Nephron progenitor cell (in vitro differentiated cells): ENCODE results near the gene NFIA.

Experiments used
- DNase-seq: peaks from one replicate; pipeline ENCODE4 v3.0.0; 2021
- H3K27ac Mint-ChIP-seq: 2 replicates; pipeline ENCODE4 v1.8.0; 2021; ENCODE audit warnings: mild to moderate bottlenecking, moderate library complexity, mixed read lengths
- H3K27me3 Mint-ChIP-seq: 2 replicates; pipeline ENCODE4 v1.8.0; 2021; ENCODE audit warnings: mild to moderate bottlenecking, low read depth, mixed read lengths; ENCODE audit not compliant: poor library complexity
- H3K36me3 Mint-ChIP-seq: 2 replicates; pipeline ENCODE4 v1.8.0; 2021; ENCODE audit warnings: low read depth, mixed read lengths
- H3K4me1 Mint-ChIP-seq: 2 replicates; pipeline ENCODE4 v1.8.0; 2021; ENCODE audit warnings: mixed read lengths
- H3K4me3 Mint-ChIP-seq: 2 replicates; pipeline ENCODE4 v1.8.0; 2021; ENCODE audit warnings: mild to moderate bottlenecking, moderate library complexity, mixed read lengths
- H3K9me3 Mint-ChIP-seq: 2 replicates; pipeline ENCODE4 v1.8.0; 2021; ENCODE audit warnings: mild to moderate bottlenecking, moderate library complexity, mixed read lengths
- TF ChIP-seq, protein P1 (sequence below): fragments of 200-600 bp; sonication (generic); IDR thresholded peaks from 2 replicates; pipeline ENCODE4 v1.5.0; 2021; ENCODE audit warnings: antibody characterized with exemption

NFIA gene

DNA sequence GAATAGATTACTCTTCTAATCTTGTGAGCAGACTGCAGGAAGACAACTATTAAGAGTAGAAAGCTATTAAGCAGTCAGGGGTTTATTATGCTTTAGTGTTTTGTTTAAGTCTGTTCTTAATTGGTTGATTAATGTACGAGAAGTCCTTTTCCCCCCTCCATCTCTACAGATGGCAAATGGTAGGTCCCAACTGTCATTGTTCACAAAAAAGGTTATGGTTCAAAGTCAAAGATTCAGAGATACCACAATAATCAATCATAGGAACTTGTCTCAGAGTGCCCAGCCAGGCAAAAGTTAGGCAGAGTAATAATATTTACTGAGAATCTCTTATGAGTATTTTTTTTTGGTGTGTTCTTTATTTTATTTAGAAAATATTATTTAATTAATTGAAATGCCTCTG, 26.8 kb downstream of the NFIA start:
- H3K9me3 Mint-ChIP-seq, result peaks cover 24% of the 10 kb centered on the region
- no peaks in the 10 kb centered on the region for H3K27me3 Mint-ChIP-seq
- no peak overlapping the region for H3K27ac Mint-ChIP-seq
- peaks cover 5% of the 10 kb centered on the region for H3K36me3 Mint-ChIP-seq
- H3K4me3 Mint-ChIP-seq, result no peak overlapping the region
- peaks cover 5% of the 10 kb centered on the region for H3K4me1 Mint-ChIP-seq
- TF ChIP-seq, protein P1, sequence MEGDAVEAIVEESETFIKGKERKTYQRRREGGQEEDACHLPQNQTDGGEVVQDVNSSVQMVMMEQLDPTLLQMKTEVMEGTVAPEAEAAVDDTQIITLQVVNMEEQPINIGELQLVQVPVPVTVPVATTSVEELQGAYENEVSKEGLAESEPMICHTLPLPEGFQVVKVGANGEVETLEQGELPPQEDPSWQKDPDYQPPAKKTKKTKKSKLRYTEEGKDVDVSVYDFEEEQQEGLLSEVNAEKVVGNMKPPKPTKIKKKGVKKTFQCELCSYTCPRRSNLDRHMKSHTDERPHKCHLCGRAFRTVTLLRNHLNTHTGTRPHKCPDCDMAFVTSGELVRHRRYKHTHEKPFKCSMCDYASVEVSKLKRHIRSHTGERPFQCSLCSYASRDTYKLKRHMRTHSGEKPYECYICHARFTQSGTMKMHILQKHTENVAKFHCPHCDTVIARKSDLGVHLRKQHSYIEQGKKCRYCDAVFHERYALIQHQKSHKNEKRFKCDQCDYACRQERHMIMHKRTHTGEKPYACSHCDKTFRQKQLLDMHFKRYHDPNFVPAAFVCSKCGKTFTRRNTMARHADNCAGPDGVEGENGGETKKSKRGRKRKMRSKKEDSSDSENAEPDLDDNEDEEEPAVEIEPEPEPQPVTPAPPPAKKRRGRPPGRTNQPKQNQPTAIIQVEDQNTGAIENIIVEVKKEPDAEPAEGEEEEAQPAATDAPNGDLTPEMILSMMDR, result no peak
- DNase-seq, result no peak

DNA sequence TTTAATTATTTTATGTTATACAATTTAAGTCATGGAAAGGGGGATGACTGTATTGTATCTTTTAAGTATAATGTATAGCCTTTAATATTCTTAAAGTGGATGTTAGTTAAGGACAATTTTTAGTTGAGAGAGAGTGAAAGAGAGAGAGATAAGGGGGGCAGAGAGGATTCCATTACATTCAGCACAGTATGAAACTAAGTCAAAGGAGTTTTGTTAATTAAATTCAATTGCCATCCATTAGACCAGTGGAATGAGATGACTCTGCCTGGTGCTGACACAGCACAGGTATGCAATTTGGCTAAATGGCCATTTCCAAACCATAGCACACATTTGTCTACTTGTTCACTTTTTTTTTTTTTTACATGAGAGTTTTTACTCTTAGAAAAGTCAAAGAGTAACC, 27.5 kb downstream of the NFIA start:
- no peak overlapping the region for H3K27ac Mint-ChIP-seq
- no peak for DNase-seq
- no peak overlapping the region for H3K4me3 Mint-ChIP-seq
- H3K4me1 Mint-ChIP-seq, result peaks cover 5% of the 10 kb centered on the region
- H3K9me3 Mint-ChIP-seq, result peaks cover 24% of the 10 kb centered on the region
- TF ChIP-seq, protein P1, result no peak
- H3K36me3 Mint-ChIP-seq, result peaks cover 5% of the 10 kb centered on the region
- H3K27me3 Mint-ChIP-seq, result no peaks in the 10 kb centered on the region

DNA sequence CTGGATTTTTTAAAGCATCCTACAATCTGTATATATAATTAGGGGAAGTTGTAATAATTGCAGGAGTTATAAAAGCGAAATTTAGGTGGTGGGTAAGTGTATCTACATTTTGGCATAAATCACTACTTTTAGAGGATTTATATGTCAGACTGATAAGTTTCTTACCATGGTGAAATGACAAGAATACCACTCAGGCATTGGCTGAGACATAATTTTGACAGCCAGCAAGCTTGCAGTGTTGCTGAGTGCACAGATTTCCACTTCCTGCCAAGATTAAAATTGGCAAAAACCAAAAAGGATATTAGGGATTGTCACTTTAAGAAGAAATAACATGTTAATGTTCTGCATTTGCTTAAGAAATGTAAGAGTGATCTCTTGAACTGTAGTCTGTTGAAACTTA, 28.2 kb downstream of the NFIA start:
- DNase-seq, result no peak
- no peak overlapping the region for H3K27ac Mint-ChIP-seq
- TF ChIP-seq, protein P1, result no peak
- peaks cover 24% of the 10 kb centered on the region for H3K9me3 Mint-ChIP-seq
- no peaks in the 10 kb centered on the region for H3K27me3 Mint-ChIP-seq
- peaks cover 5% of the 10 kb centered on the region for H3K36me3 Mint-ChIP-seq
- H3K4me3 Mint-ChIP-seq, result no peak overlapping the region
- H3K4me1 Mint-ChIP-seq, result peaks cover 5% of the 10 kb centered on the region

DNA sequence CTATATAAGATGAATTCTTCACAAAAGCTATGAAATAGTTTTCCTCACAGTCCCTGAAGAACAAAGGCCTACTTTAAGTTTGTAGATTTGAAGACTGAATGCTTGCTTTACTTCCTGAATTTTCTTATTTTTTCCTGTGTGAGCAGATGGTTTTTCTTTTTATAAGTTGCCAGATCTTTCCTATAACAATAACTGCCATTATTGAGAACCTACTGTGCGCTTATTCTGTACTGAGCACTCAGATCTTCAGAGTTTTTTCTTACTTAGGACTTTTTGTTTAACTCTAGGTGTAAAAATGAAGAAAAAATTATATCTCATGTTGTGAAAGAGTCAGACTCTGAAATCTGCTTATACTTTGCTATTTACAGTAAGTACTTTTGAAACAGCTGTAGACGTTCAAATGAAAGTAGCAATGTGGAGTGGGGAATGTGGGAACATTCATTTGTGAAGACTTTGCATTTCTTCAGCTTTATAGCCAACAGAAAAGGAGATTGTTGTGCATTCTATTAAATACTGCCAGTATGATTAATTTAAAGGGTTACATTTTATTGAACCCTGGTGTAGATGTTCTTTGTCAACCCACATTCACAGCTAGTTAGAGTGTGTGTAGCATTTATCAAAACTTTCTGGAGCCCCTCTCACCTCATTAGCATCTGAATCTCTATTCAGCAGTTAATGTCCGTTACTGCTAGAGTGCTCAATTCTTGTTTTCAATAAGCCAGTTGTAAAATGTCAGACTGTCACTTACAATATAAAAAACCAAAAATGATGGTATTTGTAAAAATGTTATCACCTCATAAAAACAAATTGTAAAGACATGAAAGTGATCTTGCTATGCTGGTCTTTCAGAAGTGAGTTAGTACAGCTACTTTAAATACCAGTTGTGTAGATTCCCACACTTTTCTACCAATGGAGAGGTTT, 29.0 kb downstream of the NFIA start:
- Mint-ChIP-seq H3K9me3 (peaks cover 24% of the 10 kb centered on the region), H3K27me3 (no peaks in the 10 kb centered on the region), H3K4me3 (no peak overlapping the region), H3K27ac (no peak overlapping the region), H3K36me3 (peaks cover 5% of the 10 kb centered on the region), H3K4me1 (peaks cover 9% of the 10 kb centered on the region)
- DNase-seq, result no peak
- TF ChIP-seq, protein P1, result no peak

DNA sequence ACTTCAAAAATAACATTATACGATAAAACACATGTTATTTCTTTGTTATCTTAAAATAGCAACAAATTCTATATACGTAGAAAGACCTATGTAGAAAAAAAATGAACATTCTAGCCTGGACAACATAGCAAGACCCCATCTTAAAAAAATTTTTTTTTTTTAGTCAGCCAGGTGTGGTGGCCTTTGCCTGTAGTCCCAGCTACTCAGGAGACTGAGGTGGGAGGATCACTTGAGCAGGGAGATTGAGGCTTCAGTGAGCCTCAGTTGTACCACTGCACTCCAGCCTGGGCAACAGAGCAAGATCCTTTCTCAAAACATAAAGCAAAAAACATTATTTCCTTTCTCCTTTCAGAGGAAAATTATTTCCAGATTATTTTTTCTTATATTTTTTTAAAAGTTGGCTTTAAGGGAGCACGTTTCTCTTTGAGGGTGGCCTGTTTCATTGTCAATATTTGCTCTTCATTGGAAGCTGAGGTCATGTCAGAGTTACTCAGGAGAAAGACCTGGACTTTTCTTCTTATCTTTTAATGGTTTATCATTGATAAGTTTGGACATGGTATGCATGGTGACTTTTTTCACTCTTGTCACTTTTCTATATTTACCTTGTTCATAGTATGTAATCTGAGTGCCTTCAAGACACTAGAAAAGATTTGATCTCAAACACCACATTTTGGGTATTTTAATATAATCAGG, 32.0 kb downstream of the NFIA start:
- Mint-ChIP-seq H3K27me3 (peaks cover 4% of the 10 kb centered on the region), H3K4me1 (peaks cover 4% of the 10 kb centered on the region), H3K27ac (no peak overlapping the region), H3K36me3 (no peaks in the 10 kb centered on the region), H3K4me3 (no peak overlapping the region), H3K9me3 (no peaks in the 10 kb centered on the region)
- DNase-seq, result no peak
- TF ChIP-seq, protein P1, result no peak
